ENCODE data around the gene SAMD3.

Gene SAMD3

DNA sequence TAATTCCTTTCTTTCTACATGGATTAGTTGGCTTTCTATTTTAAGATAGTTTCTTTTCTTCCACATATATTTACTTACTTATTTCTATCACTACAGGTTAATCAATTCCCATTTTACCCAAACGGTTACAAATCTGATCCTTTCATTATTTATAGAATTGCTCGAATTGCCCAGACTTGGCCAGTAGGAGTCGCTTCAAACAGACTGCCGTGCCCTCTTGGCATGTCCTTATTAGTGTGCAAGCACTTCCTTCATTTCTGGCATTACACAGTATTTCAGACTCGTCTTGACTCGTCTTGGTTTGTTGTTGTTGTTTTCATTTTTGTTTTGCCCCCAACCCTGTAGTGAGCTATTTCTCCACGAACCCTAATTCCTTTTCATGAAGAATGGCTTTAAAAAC lies 74.6 kb downstream of the SAMD3 start:
- H3K36me3 ChIP-seq (ENCODE audit: control insufficient read depth in 1 of 2, insufficient read depth in 2 of 2, low read length in 2 of 2): no peaks in the 10 kb centered on the region
- H3K27ac ChIP-seq (ENCODE audit: low read length): no peak overlapping the region
- H3K9me3 ChIP-seq (ENCODE audit: control insufficient read depth in 1 of 2, low read length in 2 of 2): no peaks in the 10 kb centered on the region
- H3K4me3 ChIP-seq (ENCODE audit: low read depth in 1 of 2, low read length in 2 of 2): no peak overlapping the region
- no peaks in the 10 kb centered on the region for H3K27me3 ChIP-seq (ENCODE audit: low read depth, low read length)
- H3K4me1 ChIP-seq (ENCODE audit: control insufficient read depth in 1 of 2, insufficient read depth in 2 of 2, low read length in 2 of 2): no peaks in the 10 kb centered on the region

DNA sequence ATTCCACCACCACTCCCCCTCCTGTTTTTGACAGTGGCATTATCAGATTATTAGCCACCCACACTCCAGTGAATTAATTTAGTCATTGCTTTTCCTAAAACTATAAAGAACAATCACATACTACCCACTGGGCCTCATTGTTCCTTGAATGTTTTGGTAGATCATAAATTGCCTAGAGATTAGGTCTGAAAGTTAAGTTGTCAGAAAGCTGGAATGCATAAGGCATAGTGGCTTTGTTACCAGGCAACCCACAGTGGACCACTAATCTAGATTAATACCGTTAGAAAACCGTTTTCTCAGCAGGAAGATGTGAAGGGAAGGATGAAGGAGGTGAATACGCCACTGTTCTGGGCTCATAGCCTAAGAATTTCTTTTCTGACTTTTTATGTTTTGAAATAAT lies 75.6 kb downstream of the SAMD3 start:
- Histone ChIP-seq H3K4me1 (ENCODE audit: control insufficient read depth in 1 of 2, insufficient read depth in 2 of 2, low read length in 2 of 2) (no peaks in the 10 kb centered on the region), H3K4me3 (ENCODE audit: low read depth in 1 of 2, low read length in 2 of 2) (no peak overlapping the region), H3K27ac (ENCODE audit: low read length) (no peak overlapping the region), H3K27me3 (ENCODE audit: low read depth, low read length) (no peaks in the 10 kb centered on the region), H3K36me3 (ENCODE audit: control insufficient read depth in 1 of 2, insufficient read depth in 2 of 2, low read length in 2 of 2) (no peaks in the 10 kb centered on the region), H3K9me3 (ENCODE audit: control insufficient read depth in 1 of 2, low read length in 2 of 2) (no peaks in the 10 kb centered on the region)

DNA sequence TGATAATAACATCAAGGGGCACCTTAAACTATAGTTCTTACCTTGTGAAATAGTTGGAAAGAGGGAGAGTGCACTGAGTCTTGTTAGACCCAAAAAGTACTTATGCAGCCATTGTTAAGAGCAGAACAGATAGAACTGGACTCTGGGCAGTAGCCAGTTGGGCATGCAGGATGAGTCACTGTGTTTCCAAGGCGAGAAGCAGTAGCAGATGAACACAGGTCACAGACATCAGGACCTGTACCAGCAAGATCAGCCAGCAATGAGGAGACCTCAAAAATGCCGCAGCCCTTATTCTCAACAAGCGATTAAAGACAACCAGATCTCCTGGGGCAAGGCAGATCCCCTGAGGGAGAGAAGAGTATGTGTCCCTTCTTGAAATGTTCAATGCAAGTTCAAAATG lies 79.0 kb downstream of the SAMD3 start:
- no peaks in the 10 kb centered on the region for H3K36me3 ChIP-seq (ENCODE audit: control insufficient read depth in 1 of 2, insufficient read depth in 2 of 2, low read length in 2 of 2)
- H3K27ac ChIP-seq (ENCODE audit: low read length): no peak overlapping the region
- no peaks in the 10 kb centered on the region for H3K9me3 ChIP-seq (ENCODE audit: control insufficient read depth in 1 of 2, low read length in 2 of 2)
- no peaks in the 10 kb centered on the region for H3K27me3 ChIP-seq (ENCODE audit: low read depth, low read length)
- no peak overlapping the region for H3K4me3 ChIP-seq (ENCODE audit: low read depth in 1 of 2, low read length in 2 of 2)
- H3K4me1 ChIP-seq (ENCODE audit: control insufficient read depth in 1 of 2, insufficient read depth in 2 of 2, low read length in 2 of 2): no peaks in the 10 kb centered on the region

DNA sequence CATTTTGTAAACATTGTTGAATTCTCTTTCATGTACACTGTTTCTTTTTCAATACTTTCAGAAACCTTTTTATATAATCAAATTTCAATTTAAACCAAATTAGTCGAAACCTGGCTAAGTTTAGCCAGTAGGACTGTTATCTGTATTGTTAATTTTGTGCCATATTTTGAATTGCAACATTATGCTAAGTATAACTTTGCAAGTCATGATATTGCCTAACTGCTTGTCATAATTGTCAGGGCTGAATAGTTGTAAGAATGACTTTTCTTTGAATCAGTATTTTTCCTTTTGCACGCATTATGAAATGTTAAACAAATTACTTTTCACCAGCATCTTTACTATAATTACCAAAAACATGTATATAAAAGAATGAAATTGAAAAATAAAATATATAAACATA lies 82.7 kb downstream of the SAMD3 start:
- Histone ChIP-seq H3K36me3 (ENCODE audit: control insufficient read depth in 1 of 2, insufficient read depth in 2 of 2, low read length in 2 of 2) (peaks cover 0 to 6% of the 10 kb centered on the region in 2 donors), H3K4me1 (ENCODE audit: control insufficient read depth in 1 of 2, insufficient read depth in 2 of 2, low read length in 2 of 2) (no peaks in the 10 kb centered on the region), H3K4me3 (ENCODE audit: low read depth in 1 of 2, low read length in 2 of 2) (no peak overlapping the region), H3K27me3 (ENCODE audit: low read depth, low read length) (no peaks in the 10 kb centered on the region), H3K27ac (ENCODE audit: low read length) (no peak overlapping the region), H3K9me3 (ENCODE audit: control insufficient read depth in 1 of 2, low read length in 2 of 2) (no peaks in the 10 kb centered on the region)

DNA sequence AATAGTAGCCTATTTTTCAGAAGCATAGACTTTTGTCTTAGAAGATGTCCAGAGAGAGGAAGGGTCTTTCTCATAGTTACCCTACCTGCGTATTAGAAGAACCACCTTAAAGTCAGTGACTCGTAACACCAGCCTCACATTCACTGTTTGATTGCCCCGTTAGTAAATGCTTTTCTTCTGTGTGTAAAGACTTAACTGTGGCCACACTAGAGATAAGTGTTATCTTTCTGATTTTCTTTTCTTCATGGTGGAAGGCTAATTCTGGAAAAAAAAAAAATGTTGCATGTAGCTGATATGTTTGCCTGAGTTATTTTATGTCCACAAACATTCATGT lies 83.9 kb downstream of the SAMD3 start:
- Histone ChIP-seq H3K4me1 (ENCODE audit: control insufficient read depth in 1 of 2, insufficient read depth in 2 of 2, low read length in 2 of 2) (no peaks in the 10 kb centered on the region), H3K27me3 (ENCODE audit: low read depth, low read length) (no peaks in the 10 kb centered on the region), H3K9me3 (ENCODE audit: control insufficient read depth in 1 of 2, low read length in 2 of 2) (no peaks in the 10 kb centered on the region), H3K4me3 (ENCODE audit: low read depth in 1 of 2, low read length in 2 of 2) (no peak overlapping the region), H3K36me3 (ENCODE audit: control insufficient read depth in 1 of 2, insufficient read depth in 2 of 2, low read length in 2 of 2) (peaks cover 0 to 6% of the 10 kb centered on the region in 2 donors), H3K27ac (ENCODE audit: low read length) (no peak overlapping the region)

DNA sequence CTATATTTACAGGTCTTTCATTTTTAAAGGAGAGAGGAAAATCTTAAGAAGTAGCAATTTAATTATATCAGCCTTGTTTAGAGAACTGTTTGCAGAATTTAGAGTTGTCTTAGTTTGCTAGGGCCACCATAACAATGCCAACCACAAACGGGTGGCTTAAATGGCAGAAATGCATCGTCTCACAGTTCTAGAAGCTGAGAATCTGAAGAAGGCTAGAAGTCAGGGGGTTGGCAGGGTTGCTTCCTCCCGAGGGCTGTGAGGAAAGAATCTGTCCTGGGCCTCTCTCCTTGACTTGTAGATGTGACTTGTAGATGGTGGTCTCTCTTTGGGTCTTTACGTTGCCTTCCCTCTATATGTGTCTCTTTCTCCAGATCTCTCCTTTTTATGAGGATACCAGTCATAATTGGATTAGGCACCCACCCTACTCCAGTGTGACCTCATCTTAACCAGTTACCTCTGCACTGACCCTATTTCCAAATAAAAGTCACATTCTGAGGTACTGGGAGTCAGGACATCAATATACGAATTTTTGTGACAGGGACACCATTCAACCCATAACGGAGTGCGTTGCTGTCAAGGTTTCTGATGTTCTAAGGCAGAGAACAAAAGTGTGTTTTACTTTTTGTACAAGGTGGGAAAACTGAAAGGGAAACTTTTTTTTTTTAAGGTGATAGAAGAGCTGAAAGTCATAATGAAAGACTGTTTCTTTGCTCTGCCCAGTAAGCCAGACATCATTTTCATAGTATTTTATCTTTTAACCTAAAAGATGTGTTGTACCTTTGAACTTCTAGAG lies 84.4 kb downstream of the SAMD3 start:
- Histone ChIP-seq H3K9me3 (ENCODE audit: control insufficient read depth in 1 of 2, low read length in 2 of 2) (no peaks in the 10 kb centered on the region), H3K36me3 (ENCODE audit: control insufficient read depth in 1 of 2, insufficient read depth in 2 of 2, low read length in 2 of 2) (peaks cover 0 to 6% of the 10 kb centered on the region in 2 donors), H3K27ac (ENCODE audit: low read length) (no peak overlapping the region), H3K4me3 (ENCODE audit: low read depth in 1 of 2, low read length in 2 of 2) (no peak overlapping the region), H3K4me1 (ENCODE audit: control insufficient read depth in 1 of 2, insufficient read depth in 2 of 2, low read length in 2 of 2) (no peaks in the 10 kb centered on the region), H3K27me3 (ENCODE audit: low read depth, low read length) (no peaks in the 10 kb centered on the region)

DNA sequence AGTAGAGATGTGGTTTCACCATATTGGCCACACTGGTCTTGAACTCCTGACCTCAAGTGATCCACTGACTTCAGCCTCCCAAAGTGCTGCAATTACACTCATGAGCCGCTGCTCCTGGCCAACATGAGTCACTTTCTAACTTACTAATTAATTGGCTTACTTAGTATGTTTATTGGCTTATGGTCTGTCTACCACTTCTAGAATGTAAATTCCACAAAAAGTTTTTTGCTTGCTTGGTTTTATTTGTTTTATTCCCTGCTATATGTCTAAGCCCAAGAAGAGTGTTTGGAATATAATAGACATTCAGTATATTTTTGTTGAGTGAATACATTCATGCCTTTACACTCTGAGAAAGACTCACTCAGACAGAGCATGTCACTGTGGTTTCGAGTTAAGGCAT lies 86.0 kb downstream of the SAMD3 start:
- Histone ChIP-seq H3K36me3 (ENCODE audit: control insufficient read depth in 1 of 2, insufficient read depth in 2 of 2, low read length in 2 of 2) (peaks cover 0 to 6% of the 10 kb centered on the region in 2 donors), H3K27ac (ENCODE audit: low read length) (no peak overlapping the region), H3K27me3 (ENCODE audit: low read depth, low read length) (no peaks in the 10 kb centered on the region), H3K4me1 (ENCODE audit: control insufficient read depth in 1 of 2, insufficient read depth in 2 of 2, low read length in 2 of 2) (no peaks in the 10 kb centered on the region), H3K4me3 (ENCODE audit: low read depth in 1 of 2, low read length in 2 of 2) (no peak overlapping the region), H3K9me3 (ENCODE audit: control insufficient read depth in 1 of 2, low read length in 2 of 2) (no peaks in the 10 kb centered on the region)

DNA sequence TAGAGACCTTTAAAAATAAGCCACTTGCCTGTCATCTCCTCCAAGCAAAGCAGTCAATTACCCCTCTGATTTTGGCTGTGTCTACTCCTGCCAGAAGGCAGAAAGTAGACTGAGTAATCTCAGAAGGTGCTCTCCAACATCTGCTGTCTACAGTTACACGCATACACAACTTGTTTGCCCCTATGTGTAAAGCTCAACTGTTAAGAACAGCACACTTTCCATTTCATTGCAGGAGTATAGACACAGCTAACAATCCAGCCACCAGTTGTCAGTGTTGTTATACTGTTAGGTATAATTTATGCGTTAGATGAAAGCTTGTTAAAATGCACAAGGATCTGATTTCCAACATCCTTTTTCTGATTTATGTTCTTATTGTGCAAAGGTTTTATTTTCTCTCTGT lies 88.2 kb downstream of the SAMD3 start:
- Histone ChIP-seq H3K36me3 (ENCODE audit: control insufficient read depth in 1 of 2, insufficient read depth in 2 of 2, low read length in 2 of 2) (peaks cover 0 to 6% of the 10 kb centered on the region in 2 donors), H3K4me1 (ENCODE audit: control insufficient read depth in 1 of 2, insufficient read depth in 2 of 2, low read length in 2 of 2) (no peaks in the 10 kb centered on the region), H3K27me3 (ENCODE audit: low read depth, low read length) (no peaks in the 10 kb centered on the region), H3K9me3 (ENCODE audit: control insufficient read depth in 1 of 2, low read length in 2 of 2) (no peaks in the 10 kb centered on the region), H3K4me3 (ENCODE audit: low read depth in 1 of 2, low read length in 2 of 2) (no peak overlapping the region), H3K27ac (ENCODE audit: low read length) (no peak overlapping the region)

DNA sequence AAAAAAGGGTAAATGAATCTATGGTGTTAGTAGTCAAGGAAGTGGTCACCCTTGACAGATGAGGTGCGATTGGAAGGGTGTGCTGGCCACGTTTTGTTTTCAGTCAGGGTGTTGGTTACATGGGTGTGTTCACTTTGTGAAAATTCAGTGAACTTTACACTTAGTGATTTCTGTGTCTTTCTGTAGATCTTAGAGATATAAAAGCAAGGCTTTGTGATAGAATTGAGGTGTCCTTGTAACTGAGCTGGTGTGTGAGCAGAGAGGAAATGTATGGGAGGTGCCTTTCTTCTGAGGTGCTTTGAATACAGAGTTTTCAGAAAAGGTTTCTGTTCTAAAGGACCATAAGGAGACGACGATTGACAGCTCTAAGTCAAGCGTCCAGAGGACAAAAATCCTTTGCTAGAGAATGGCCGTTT lies 90.5 kb downstream of the SAMD3 start:
- Histone ChIP-seq H3K27me3 (ENCODE audit: low read depth, low read length) (no peaks in the 10 kb centered on the region), H3K27ac (ENCODE audit: low read length) (no peak overlapping the region)

DNA sequence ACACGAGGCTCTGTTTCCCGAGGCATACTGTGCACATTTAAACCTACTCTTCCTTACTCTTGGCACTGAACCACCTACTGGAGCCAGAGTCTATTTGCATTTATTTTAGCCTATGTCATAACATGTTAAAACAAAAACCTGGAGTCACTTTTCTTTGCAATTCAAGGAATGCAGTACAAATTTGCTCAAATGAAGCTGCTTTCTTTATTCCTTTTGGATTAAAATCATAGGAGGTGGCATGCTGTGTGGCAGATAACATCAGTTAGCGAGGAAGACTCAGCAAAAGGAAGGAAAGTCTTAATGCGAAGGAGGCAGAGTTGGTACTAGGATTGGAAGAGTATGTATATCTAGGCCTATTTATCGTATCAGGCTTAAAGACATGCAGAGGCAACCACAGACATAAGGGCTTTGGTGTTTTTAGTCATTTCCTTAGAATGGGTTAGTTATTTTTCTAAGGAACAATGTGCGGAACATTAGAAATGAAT lies 92.9 kb downstream of the SAMD3 start:
- Histone ChIP-seq H3K36me3 (ENCODE audit: control insufficient read depth in 1 of 2, insufficient read depth in 2 of 2, low read length in 2 of 2) (no peaks in the 10 kb centered on the region), H3K27ac (ENCODE audit: low read length) (no peak overlapping the region), H3K9me3 (ENCODE audit: control insufficient read depth in 1 of 2, low read length in 2 of 2) (no peaks in the 10 kb centered on the region), H3K4me1 (ENCODE audit: control insufficient read depth in 1 of 2, insufficient read depth in 2 of 2, low read length in 2 of 2) (no peaks in the 10 kb centered on the region), H3K27me3 (ENCODE audit: low read depth, low read length) (no peaks in the 10 kb centered on the region), H3K4me3 (ENCODE audit: low read depth in 1 of 2, low read length in 2 of 2) (no peak overlapping the region)

More for the DNA sequence above, 90.5 kb downstream of the SAMD3 start:
- H3K4me3 ChIP-seq (ENCODE audit: low read depth in 1 of 2, low read length in 2 of 2): no peak overlapping the region
- no peaks in the 10 kb centered on the region for H3K4me1 ChIP-seq (ENCODE audit: control insufficient read depth in 1 of 2, insufficient read depth in 2 of 2, low read length in 2 of 2)
- H3K9me3 ChIP-seq (ENCODE audit: control insufficient read depth in 1 of 2, low read length in 2 of 2): no peaks in the 10 kb centered on the region
- H3K36me3 ChIP-seq (ENCODE audit: control insufficient read depth in 1 of 2, insufficient read depth in 2 of 2, low read length in 2 of 2): peaks cover 0 to 6% of the 10 kb centered on the region in 2 donors

DNA sequence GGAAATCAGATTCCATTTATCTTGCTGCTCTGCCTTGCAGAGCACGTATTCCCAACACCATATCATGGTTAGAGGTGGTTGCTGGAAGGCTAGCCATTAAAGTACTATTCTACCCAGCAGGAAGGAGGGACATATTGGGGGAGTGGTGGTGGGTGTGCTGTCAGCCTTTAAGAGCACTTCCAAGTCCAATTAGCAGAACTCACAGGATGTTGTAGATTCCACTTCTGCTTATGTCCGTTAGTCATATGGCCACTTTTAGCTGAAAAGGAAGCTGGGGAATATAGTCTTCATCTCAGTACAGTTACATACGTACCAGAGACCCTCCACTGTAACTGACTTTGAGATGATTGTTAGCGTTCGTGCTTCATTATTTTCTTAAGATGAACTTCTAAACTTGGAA lies 94.4 kb downstream of the SAMD3 start:
- Histone ChIP-seq H3K36me3 (ENCODE audit: control insufficient read depth in 1 of 2, insufficient read depth in 2 of 2, low read length in 2 of 2) (no peaks in the 10 kb centered on the region), H3K27me3 (ENCODE audit: low read depth, low read length) (no peaks in the 10 kb centered on the region), H3K4me3 (ENCODE audit: low read depth in 1 of 2, low read length in 2 of 2) (no peak overlapping the region), H3K9me3 (ENCODE audit: control insufficient read depth in 1 of 2, low read length in 2 of 2) (no peaks in the 10 kb centered on the region), H3K4me1 (ENCODE audit: control insufficient read depth in 1 of 2, insufficient read depth in 2 of 2, low read length in 2 of 2) (no peaks in the 10 kb centered on the region), H3K27ac (ENCODE audit: low read length) (no peak overlapping the region)

DNA sequence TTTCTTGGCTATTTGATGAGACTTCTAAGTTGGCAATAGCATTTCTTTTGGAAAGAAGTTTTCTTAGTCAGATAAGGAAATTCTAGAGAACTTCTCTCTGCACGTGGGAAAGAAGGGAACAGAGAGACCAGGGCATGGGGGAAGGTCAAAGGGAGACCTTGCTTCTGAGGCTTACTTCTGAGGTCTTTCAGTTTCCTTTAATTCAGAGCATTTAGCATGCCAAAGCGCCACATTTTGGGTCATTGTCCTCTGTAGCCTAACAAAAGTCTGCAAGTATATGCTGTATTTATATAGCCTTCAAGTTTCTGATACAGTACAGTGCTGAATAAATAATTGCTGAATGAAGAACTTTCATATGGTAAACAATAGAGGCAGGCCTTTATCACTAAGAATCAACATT lies 95.6 kb downstream of the SAMD3 start:
- H3K27ac ChIP-seq (ENCODE audit: low read length): no peak overlapping the region
- H3K4me1 ChIP-seq (ENCODE audit: control insufficient read depth in 1 of 2, insufficient read depth in 2 of 2, low read length in 2 of 2): no peaks in the 10 kb centered on the region
- H3K27me3 ChIP-seq (ENCODE audit: low read depth, low read length): no peaks in the 10 kb centered on the region
- no peak overlapping the region for H3K4me3 ChIP-seq (ENCODE audit: low read depth in 1 of 2, low read length in 2 of 2)
- H3K36me3 ChIP-seq (ENCODE audit: control insufficient read depth in 1 of 2, insufficient read depth in 2 of 2, low read length in 2 of 2): no peaks in the 10 kb centered on the region
- H3K9me3 ChIP-seq (ENCODE audit: control insufficient read depth in 1 of 2, low read length in 2 of 2): no peaks in the 10 kb centered on the region

All from muscle layer of duodenum (tissue), 2 donors.